ENCODE data around the gene ZPBP.
"Not testable (repeated sequence)": the region's sequence is repeated elsewhere in the genome, so short reads cannot be mapped to it uniquely, and the experiment has no call there.

ZPBP gene

DNA sequence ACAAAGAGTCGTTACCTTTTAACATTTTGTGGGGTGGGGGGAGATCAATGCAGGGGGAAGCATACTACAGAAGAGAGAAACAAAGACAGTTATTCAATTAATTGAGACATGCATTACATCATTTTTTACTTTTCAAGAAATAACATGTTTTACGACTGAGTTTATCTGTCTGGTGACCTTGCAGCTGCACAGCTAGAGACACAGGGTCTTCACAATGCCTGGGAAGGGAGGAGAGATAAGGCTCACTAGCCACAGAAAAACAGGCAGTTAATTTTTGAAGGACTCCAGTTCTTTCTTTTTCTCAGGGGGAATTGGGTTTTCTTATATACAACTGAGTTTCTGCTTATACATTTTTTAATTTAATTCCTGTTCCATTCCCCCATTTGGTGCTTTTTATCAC lies 30.1 kb downstream of the ZPBP start:
- Histone ChIP-seq H3K9ac (ENCODE audit: low read length) (no peak overlapping the region), H3K9me3 (ENCODE audit: low read length) (no peaks in the 10 kb centered on the region), H3K27ac (ENCODE audit: low read depth, low read length, poor library complexity, severe bottlenecking) (no peak overlapping the region), H3F3A (ENCODE audit: insufficient read depth, low read length) (no peaks in the 10 kb centered on the region), H4K20me1 (ENCODE audit: insufficient read depth, low read length) (no peaks in the 10 kb centered on the region), H3K9me2 (ENCODE audit: low read depth, low read length) (no peaks in the 10 kb centered on the region), H3K4me2 (ENCODE audit: low read length) (no peak overlapping the region), H3K27me3 (ENCODE audit: insufficient read depth, low read length) (no peaks in the 10 kb centered on the region; the same call in 1 of the 2 replicates), H3K4me1 (ENCODE audit: insufficient read depth, low read length, severe bottlenecking) (no peaks in the 10 kb centered on the region), H2AFZ (ENCODE audit: low read length) (no peak overlapping the region), H3K36me3 (ENCODE audit: insufficient read depth, low read length) (no peaks in the 10 kb centered on the region), H3K79me2 (ENCODE audit: insufficient read depth, low read length) (no peaks in the 10 kb centered on the region), H3K4me3 (ENCODE audit: low read depth, low read length, poor library complexity, severe bottlenecking) (no peak overlapping the region)
- TF ChIP-seq CTCF (IDR thresholded peaks at IDR 0.05; ENCODE audit: low read length) (no peak), EZH2 (IDR thresholded peaks at IDR 0.05; ENCODE audit: borderline replicate concordance, low read length) (no peak)

DNA sequence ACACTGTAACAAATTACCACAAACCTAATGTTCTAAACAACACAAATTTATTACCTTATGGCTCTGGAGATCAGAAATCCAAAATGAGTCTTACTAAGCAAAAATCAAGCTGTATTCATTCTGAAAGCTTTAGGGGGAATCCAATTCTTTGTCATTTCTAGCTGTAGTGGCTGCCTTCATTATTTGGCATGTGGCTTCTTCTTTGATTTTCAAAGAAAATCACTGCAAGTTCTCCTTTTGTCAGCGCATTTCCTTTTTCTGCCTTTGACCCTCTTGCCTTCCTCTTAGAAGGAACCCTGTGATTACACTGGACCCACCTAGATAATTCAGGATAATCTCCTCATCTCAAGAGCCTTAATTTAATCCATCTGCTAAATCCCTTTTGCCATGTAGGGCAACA lies 36.9 kb downstream of the ZPBP start:
- H2AFZ ChIP-seq (ENCODE audit: low read length): no peak overlapping the region
- no peak overlapping the region for H3K4me2 ChIP-seq (ENCODE audit: low read length)
- H3F3A ChIP-seq (ENCODE audit: insufficient read depth, low read length): no peaks in the 10 kb centered on the region
- H3K9ac ChIP-seq (ENCODE audit: low read length): no peak overlapping the region
- no peaks in the 10 kb centered on the region for H3K4me1 ChIP-seq (ENCODE audit: insufficient read depth, low read length, severe bottlenecking)
- no peaks in the 10 kb centered on the region for H4K20me1 ChIP-seq (ENCODE audit: insufficient read depth, low read length)
- H3K9me3 ChIP-seq (ENCODE audit: low read length): no peaks in the 10 kb centered on the region
- no peaks in the 10 kb centered on the region for H3K79me2 ChIP-seq (ENCODE audit: insufficient read depth, low read length)
- TF ChIP-seq CTCF (IDR thresholded peaks at IDR 0.05; ENCODE audit: low read length): no peak
- TF ChIP-seq EZH2 (IDR thresholded peaks at IDR 0.05; ENCODE audit: borderline replicate concordance, low read length): no peak
- no peak overlapping the region for H3K4me3 ChIP-seq (ENCODE audit: low read depth, low read length, poor library complexity, severe bottlenecking)
- no peak overlapping the region for H3K27ac ChIP-seq (ENCODE audit: low read depth, low read length, poor library complexity, severe bottlenecking)
- H3K9me2 ChIP-seq (ENCODE audit: low read depth, low read length): no peaks in the 10 kb centered on the region
- H3K36me3 ChIP-seq (ENCODE audit: insufficient read depth, low read length): no peaks in the 10 kb centered on the region
- no peaks in the 10 kb centered on the region; the same call in 1 of the 2 replicates for H3K27me3 ChIP-seq (ENCODE audit: insufficient read depth, low read length)

DNA sequence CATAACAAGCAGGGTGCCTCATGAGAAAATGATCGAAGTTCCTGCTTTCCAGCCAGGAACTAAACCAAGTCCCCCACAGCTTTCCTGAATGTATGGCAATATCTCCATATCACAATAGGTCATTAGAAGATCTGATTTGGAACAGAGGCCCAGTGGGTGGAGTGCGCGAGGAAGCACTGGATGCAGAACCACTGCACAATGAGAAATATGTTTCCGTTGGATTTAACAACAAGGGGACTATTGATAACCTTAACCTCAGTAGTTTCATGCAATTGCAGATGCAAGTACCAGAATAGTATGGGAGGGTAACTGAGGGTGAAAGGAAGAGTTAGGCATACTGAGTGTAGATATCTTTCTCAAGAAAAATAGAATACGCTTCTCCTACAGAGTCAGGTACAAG lies 45.3 kb downstream of the ZPBP start:
- H3K27me3 ChIP-seq (ENCODE audit: insufficient read depth, low read length): no peaks in the 10 kb centered on the region
- H2AFZ ChIP-seq (ENCODE audit: low read length): no peak overlapping the region

DNA sequence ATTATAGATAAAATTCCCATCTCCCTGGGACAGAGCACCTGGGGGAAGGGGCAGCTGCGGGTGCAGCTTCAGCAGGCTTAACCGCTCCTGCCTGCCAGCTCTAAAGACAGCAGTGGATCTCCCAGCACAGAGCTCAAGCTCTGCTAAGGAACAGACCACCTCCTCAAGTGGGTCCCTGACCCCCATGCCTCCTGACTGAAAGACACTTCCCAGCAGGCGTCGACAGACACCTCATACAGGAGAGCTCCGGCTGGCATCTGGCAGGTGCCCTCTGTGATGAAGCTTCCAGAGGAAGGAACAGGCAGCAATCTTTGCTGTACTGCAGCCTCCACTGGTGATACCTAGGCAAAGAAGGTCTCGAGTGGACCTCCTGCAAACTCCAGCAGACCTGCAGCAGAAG lies 51.9 kb downstream of the ZPBP start:
- not testable (repeated sequence) for H3F3A ChIP-seq (ENCODE audit: insufficient read depth, low read length); H3K9me2 ChIP-seq (ENCODE audit: low read depth, low read length); H3K4me2 ChIP-seq (ENCODE audit: low read length); H3K36me3 ChIP-seq (ENCODE audit: insufficient read depth, low read length); H3K4me1 ChIP-seq (ENCODE audit: insufficient read depth, low read length, severe bottlenecking); H4K20me1 ChIP-seq (ENCODE audit: insufficient read depth, low read length); H2AFZ ChIP-seq (ENCODE audit: low read length); H3K9me3 ChIP-seq (ENCODE audit: low read length); H3K4me3 ChIP-seq (ENCODE audit: low read depth, low read length, poor library complexity, severe bottlenecking); H3K9ac ChIP-seq (ENCODE audit: low read length); H3K27ac ChIP-seq (ENCODE audit: low read depth, low read length, poor library complexity, severe bottlenecking); H3K79me2 ChIP-seq (ENCODE audit: insufficient read depth, low read length); H3K27me3 ChIP-seq (ENCODE audit: insufficient read depth, low read length)

More for the DNA sequence above, 45.3 kb downstream of the ZPBP start:
- no peak overlapping the region for H3K27ac ChIP-seq (ENCODE audit: low read depth, low read length, poor library complexity, severe bottlenecking)
- H3K4me3 ChIP-seq (ENCODE audit: low read depth, low read length, poor library complexity, severe bottlenecking): no peak overlapping the region
- TF ChIP-seq EZH2 (IDR thresholded peaks at IDR 0.05; ENCODE audit: borderline replicate concordance, low read length) (no peak), CTCF (IDR thresholded peaks at IDR 0.05; ENCODE audit: low read length) (no peak)
- no peaks in the 10 kb centered on the region for H3K9me3 ChIP-seq (ENCODE audit: low read length)
- H3K36me3 ChIP-seq (ENCODE audit: insufficient read depth, low read length): no peaks in the 10 kb centered on the region
- no peaks in the 10 kb centered on the region for H3K9me2 ChIP-seq (ENCODE audit: low read depth, low read length)
- no peaks in the 10 kb centered on the region for H3F3A ChIP-seq (ENCODE audit: insufficient read depth, low read length)
- H3K4me2 ChIP-seq (ENCODE audit: low read length): no peak overlapping the region
- no peak overlapping the region for H3K9ac ChIP-seq (ENCODE audit: low read length)
- H3K4me1 ChIP-seq (ENCODE audit: insufficient read depth, low read length, severe bottlenecking): no peaks in the 10 kb centered on the region
- no peaks in the 10 kb centered on the region for H3K79me2 ChIP-seq (ENCODE audit: insufficient read depth, low read length)
- H4K20me1 ChIP-seq (ENCODE audit: insufficient read depth, low read length): no peaks in the 10 kb centered on the region
